Measurements from ENCODE around the gene RPA4. TPM values are rescaled to one million over a fixed set of nuclear protein-coding genes. Genes with fewer than 3 reads are reported as not detected.

Gene RPA4
- total RNA-seq, 1 experiment from 2014 or later = 0.17 TPM

GRCh38 chrX:96906741-96907140 lies 23.0 kb downstream of the RPA4 start:
- Mint-ChIP-seq H3K27me3 (ENCODE audit: low read depth) (no peaks in the 10 kb centered on the region), H3K4me3 (no peak overlapping the region), H3K36me3 (no peaks in the 10 kb centered on the region), H3K9me3 (no peaks in the 10 kb centered on the region), H3K4me1 (no peaks in the 10 kb centered on the region), H3K27ac (no peak overlapping the region)
- ChIA-PET POLR2A (no interaction called here), CTCF (no interaction called here)
- DNase-seq (ENCODE audit: low spot score) = no peak
- no peak for ATAC-seq
- no peak for TF ChIP-seq TCF7 (CRISPR knock-in tag; IDR thresholded peaks at IDR 0.05; ENCODE audit: low read depth)
- no peak for TF ChIP-seq ZNF425 (CRISPR knock-in tag; conservative IDR thresholded peaks at IDR 0.05)
- TF ChIP-seq AFF4 (CRISPR knock-in tag; IDR thresholded peaks at IDR 0.05; ENCODE audit: borderline replicate concordance) = no peak
- TF ChIP-seq TP53 (CRISPR knock-in tag; IDR thresholded peaks at IDR 0.05) = no peak
- no peak for TF ChIP-seq E2F5 (CRISPR knock-in tag; IDR thresholded peaks at IDR 0.05)
- no peak for TF ChIP-seq ATF6 (CRISPR knock-in tag; IDR thresholded peaks at IDR 0.05)
- TF ChIP-seq AR (CRISPR knock-in tag; IDR thresholded peaks at IDR 0.05) = no peak
- TF ChIP-seq ZNF396 (CRISPR knock-in tag; IDR thresholded peaks at IDR 0.05; ENCODE audit: borderline replicate concordance) = no peak
- TF ChIP-seq PREB (CRISPR knock-in tag; IDR thresholded peaks at IDR 0.05; ENCODE audit: borderline replicate concordance) = no peak
- TF ChIP-seq USF1 (CRISPR knock-in tag; IDR thresholded peaks at IDR 0.05) = no peak
- no peak for TF ChIP-seq EMX1 (CRISPR knock-in tag; IDR thresholded peaks at IDR 0.05)
- no peak for TF ChIP-seq ZNF219 (CRISPR knock-in tag; IDR thresholded peaks at IDR 0.05; ENCODE audit: borderline replicate concordance)
- TF ChIP-seq ZMAT4 (CRISPR knock-in tag; IDR thresholded peaks at IDR 0.05) = no peak
- no peak for TF ChIP-seq ZNF423 (CRISPR knock-in tag; IDR thresholded peaks at IDR 0.05)
- TF ChIP-seq SMAD4 (CRISPR knock-in tag; IDR thresholded peaks at IDR 0.05) = no peak
